HG03039 (cell line): Measurements from ENCODE around the gene C17orf75.

Experiments
- ATAC-seq: cut with Tn5 transposase; IDR thresholded peaks from one replicate; pipeline ENCODE4 v1.9.1; 2021; ENCODE audit warnings: mild to moderate bottlenecking, moderate library complexity; ENCODE audit not compliant: unreplicated experiment

The C17orf75 gene

GRCh38 chr17:32279891-32280716 lies 61.9 kb downstream of the C17orf75 start:
- no peak for ATAC-seq

DNA sequence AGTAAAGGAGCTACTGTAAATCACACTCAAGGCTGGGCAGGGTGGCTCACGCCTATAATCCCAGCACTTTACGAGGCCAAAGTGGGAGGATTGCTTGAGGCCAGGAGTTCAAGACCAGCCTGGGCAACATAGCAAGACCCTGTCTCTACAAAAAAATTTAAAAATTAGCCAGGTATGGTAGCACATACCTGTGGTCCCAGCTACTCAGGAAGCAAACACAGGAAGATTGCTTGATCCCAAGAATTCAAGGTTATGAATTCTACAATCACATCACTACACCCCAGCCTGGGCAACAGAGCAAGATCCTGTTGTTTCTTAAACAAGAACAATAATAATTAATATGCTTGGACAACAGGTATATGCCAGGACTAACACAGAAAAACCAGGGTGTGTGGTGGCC lies 63.2 kb downstream of the C17orf75 start:
- no peak for ATAC-seq
